HG02642 (cell line): ENCODE measurements around the gene CNTN1.

Experiments
- ATAC-seq: cut with Tn5 transposase; IDR thresholded peaks from one replicate; pipeline ENCODE4 v1.9.1; 2021; ENCODE audit warnings: mild to moderate bottlenecking; ENCODE audit not compliant: unreplicated experiment, poor library complexity

Gene CNTN1

GRCh38 chr12:40832668-40833067 lies 140.4 kb downstream of the CNTN1 start:
- ATAC-seq, result no peak

GRCh38 chr12:40833818-40834217 lies 141.6 kb downstream of the CNTN1 start:
- ATAC-seq, result no peak

GRCh38 chr12:40834321-40834720 lies 142.1 kb downstream of the CNTN1 start:
- no peak for ATAC-seq

DNA sequence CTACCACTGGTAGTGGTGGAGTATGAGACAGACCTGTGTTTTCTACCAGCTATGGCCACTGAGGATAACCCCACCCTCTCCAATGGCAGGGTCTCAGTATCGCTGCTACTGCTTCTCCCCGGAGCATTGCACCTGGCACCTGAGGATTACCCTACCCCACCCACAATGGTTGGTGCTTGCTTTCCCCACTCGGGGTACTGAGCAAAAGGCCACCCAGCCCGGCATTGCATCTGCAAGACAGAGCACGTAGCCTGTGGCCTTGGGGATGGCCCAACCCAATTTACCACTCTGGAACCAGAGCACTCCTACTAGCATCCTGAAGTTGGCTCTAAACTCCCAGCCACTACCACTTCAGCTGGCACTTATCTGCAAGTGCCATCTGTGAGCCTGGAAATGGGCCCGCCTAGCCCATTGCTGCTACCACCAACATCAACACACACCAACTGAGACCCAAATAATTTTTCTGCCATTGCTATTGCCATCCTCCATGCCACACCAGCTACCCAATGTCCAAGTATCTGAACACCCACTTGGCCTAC lies 145.7 kb downstream of the CNTN1 start:
- ATAC-seq, result no peak

DNA sequence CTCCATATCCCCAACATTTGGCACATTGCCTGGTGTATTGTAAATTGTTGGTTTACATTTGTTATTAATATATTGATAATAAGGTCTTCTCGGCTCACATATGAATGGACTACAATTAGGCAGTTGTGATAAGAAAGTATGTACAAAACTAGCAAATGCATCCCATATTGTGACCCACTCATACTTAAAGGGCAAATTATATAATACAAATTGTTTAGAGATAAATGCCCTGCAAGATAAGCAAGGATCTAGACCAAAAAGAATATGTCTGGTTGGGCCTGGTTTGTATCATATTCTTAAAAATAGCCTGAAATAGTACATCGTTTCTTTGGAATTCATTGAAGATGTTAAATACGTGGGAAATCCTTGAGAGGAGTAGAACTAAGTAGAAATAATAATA lies 151.3 kb downstream of the CNTN1 start:
- ATAC-seq, result no peak

- no peak for ATAC-seq
Measured at GRCh38 chr12:40853221-40853620, 161.0 kb downstream of the CNTN1 start.

GRCh38 chr12:40854604-40855003 lies 162.4 kb downstream of the CNTN1 start:
- no peak for ATAC-seq

DNA sequence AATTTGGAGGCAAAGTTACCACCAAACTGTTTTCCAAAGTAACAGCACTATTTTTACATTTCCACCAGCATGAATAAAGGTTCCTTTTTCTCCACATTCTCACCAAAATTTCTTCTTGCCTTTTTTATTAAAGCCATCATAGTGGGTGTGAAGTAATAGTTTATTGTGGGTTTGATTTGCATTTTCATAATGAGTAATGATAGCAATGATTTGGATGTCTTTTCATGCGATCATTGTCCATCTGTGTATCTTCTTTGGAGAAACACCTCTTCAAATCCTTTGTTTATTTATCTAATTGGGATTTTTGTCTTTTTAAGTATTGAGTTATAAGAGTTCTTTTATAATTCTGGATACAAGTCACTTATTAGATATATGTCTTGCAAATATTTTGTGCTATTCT lies 172.7 kb downstream of the CNTN1 start:
- ATAC-seq, result no peak

GRCh38 chr12:40870981-40871380 lies 178.7 kb downstream of the CNTN1 start:
- no peak for ATAC-seq

DNA sequence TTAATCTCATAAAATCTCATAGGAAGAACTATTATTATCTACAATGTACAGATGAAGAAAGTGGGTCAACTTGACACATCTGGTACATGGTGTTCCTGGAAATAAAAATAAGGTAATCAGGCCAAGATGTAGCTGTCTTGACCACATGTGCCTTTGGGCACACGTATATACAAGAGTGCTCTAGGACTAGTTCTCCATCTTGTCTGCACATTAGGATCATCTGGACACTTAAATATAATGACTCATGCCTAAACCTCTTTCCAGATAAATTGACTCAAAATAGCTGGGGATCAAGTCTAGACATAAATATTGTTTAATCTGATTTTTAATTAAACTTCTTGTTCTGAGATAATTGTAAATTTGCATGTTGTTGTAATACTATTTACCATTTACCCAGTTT lies 182.6 kb downstream of the CNTN1 start:
- no peak for ATAC-seq

GRCh38 chr12:40889329-40889728 lies 197.1 kb downstream of the CNTN1 start:
- ATAC-seq, result no peak

DNA sequence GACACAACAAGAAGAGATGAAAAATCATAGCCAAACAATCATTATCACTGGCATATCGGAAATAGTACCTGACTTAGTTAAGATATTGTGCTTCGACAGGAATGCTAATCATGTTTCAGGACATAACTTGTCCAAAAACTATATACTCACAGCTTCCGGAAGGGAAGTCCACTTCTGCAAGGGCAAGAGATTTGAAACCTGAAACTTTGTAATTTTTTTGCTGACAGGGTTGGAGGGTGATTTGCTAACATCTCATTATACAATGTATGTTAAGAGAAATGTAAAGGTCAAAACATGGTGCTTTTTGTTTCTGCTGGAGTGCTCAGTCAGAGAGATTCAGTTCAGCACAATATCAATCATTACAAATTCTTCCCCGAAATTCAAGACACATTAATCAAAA lies 200.3 kb downstream of the CNTN1 start:
- ATAC-seq, result no peak

GRCh38 chr12:40898505-40898904 lies 206.3 kb downstream of the CNTN1 start:
- ATAC-seq, result no peak

DNA sequence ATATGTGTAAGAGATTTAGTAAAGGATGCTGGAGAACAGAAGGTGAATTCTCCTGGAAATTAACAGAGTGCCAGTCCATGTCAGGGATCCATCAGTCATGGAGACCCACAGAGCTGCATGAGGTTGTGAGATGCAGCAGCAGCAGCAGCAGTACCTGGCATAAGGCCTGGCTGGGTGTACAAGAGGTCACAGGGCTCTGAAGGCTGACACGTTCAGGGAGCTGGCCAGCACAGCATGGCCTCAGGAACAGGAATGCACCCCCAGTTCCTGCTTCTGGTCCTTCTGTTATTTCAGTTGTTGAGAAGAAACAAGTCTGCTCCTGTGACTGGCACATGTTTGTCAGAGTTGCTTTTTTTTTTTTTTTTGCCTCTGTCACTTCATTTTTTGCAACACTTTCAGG lies 210.8 kb downstream of the CNTN1 start:
- ATAC-seq, result no peak

DNA sequence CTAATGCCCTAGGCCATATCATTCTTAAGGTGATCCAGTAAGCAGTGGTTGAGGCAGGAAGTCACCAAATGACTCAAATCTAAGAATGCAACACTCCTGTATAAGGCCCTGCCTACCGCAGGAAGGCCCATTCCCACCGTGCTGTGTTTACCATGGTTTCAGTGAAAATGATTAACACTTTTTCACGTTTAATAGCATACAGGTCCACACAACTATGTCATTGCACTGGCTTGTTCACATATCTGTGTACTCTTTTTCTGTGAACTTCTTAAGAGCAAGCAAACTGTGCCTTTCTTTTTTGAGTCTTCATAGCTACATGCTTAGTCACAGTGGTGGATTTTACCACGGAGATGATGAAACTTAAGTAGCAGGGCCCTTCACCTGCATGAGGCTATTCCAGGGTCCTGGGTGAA lies 214.9 kb downstream of the CNTN1 start:
- ATAC-seq, result peak; percentile 75

GRCh38 chr12:40911676-40912075 lies 219.4 kb downstream of the CNTN1 start:
- ATAC-seq, result no peak

- no peak for ATAC-seq
Measured at GRCh38 chr12:40915172-40915571, 222.9 kb downstream of the CNTN1 start.

DNA sequence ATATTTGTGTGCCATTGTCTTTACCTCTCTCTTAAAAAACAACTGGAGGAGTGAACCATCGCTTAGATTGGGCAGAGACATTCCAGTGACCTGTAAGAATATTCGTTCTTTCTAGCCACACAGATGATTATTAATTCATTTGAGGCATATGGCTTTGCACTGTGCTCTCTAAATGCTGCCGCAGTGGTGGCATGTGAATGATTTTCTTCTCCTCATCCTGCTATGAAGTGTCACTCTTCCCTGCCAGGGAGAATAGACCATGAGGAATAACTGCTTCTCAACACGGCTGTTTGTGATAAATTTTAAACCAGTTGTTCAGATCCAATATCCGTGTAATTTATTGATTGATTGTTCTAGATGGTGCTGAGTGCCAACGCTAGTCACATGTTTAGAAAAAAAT lies 225.3 kb downstream of the CNTN1 start:
- ATAC-seq, result no peak

DNA sequence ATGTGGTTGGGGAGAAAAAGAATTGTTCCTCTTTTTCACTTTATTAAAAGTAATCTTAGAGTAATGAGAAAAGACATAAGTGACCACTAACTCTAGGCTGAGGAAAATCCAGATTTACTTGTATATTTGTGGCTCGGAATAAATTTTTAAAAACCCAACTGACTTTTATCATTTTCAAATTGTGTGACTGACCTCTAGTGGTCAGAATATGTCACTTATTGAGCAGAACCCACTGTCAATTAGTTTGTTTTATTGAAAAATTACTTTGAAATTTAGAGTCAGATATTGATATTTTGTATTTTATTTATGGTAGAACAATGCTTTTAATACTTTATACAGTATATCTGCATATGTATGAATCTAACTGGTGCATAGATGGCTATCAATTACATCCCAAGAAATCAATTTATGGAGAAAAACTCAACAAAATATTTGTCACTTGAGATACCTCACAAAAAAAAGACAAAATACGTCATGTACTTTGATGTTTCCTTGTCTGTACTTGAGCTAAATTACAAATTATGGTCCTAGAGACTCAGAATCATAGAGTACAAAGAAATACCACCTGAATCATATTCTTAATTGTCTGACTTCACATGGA lies 229.4 kb downstream of the CNTN1 start:
- peak; percentile 46 for ATAC-seq

DNA sequence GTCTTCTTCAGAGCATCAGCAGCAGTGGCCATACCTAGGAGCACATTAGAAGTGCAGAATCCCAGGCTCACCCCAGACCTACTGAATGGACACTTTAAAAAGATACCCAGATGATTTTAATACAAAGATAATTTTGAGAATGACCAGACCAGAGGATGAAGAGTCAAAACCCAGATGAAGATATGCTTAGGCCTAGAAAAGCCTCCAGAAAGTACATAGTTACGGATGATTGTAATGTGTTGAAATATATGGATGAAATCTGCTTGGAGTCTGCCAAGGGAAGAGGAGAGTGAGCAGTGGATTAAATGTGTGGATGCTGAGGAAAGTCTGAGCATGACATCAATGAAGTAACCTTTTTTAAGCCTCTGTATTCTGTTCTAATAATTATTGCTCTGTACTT lies 245.7 kb downstream of the CNTN1 start:
- ATAC-seq, result no peak

- ATAC-seq, result no peak
Measured at GRCh38 chr12:40942326-40942725, 250.1 kb downstream of the CNTN1 start.

- no peak for ATAC-seq
Measured at GRCh38 chr12:40945772-40946171, 253.5 kb downstream of the CNTN1 start.
